SJCRH30 (cell line): ENCODE results near the gene TRRAP. TPM values are rescaled to one million over a fixed set of nuclear protein-coding genes. Genes with fewer than 3 reads are reported as not detected.

Experiments
- DNase-seq, 2 experiments: peaks; one replicate each; pipeline ENCODE4 v3.0.0-alpha.2; 2015 to 2020
- H3K27ac ChIP-seq: fragments of 250-450 bp; sonication (Bioruptor Pico); 2 replicates; pipeline ENCODE4 v1.5.1; 2020; ENCODE audit warnings: mild to moderate bottlenecking, moderate library complexity
- H3K27me3 ChIP-seq: fragments of 250-450 bp; sonication (Bioruptor Pico); 2 replicates; pipeline ENCODE4 v1.5.1; 2020; ENCODE audit warnings: mild to moderate bottlenecking, moderate library complexity
- H3K36me3 ChIP-seq: fragments of 250-450 bp; sonication (Bioruptor Pico); 2 replicates; pipeline ENCODE4 v1.5.1; 2020; ENCODE audit warnings: mild to moderate bottlenecking, moderate library complexity
- H3K4me1 ChIP-seq: fragments of 250-450 bp; sonication (Bioruptor Pico); 2 replicates; pipeline ENCODE4 v1.5.1; 2020; ENCODE audit warnings: mild to moderate bottlenecking, moderate library complexity
- H3K4me3 ChIP-seq: fragments of 250-450 bp; sonication (Bioruptor Pico); 2 replicates; pipeline ENCODE4 v1.5.1; 2020; ENCODE audit warnings: mild to moderate bottlenecking, moderate library complexity
- H3K9me3 ChIP-seq: fragments of 250-450 bp; sonication (Bioruptor Pico); replicated peaks from 2 replicates; pipeline ENCODE4 v1.5.1; 2020; ENCODE audit warnings: mild to moderate bottlenecking, moderate library complexity
- total RNA-seq: library from RNA; depleted of rRNA; stranded (reverse); fragments of >200 nt; shearing (Covaris generic); gene quantifications from 2 replicates; pipeline ENCODE4 v1.2.3, GENCODE V29; 2014

The TRRAP gene
- total RNA-seq, 1 experiment from 2014 or later: 28.7 TPM

- DNase-seq: no peak
- no peaks in the 10 kb centered on the region for H3K9me3 ChIP-seq
- H3K27me3 ChIP-seq: no peaks in the 10 kb centered on the region
- peaks cover 78% of the 10 kb centered on the region for H3K36me3 ChIP-seq
- H3K4me1 ChIP-seq: no peaks in the 10 kb centered on the region
- no peak overlapping the region for H3K4me3 ChIP-seq
- no peak overlapping the region for H3K27ac ChIP-seq
Measured at GRCh38 chr7:98990356-98990755, 112.0 kb downstream of the TRRAP start.

- no peaks in the 10 kb centered on the region for H3K9me3 ChIP-seq
- H3K27ac ChIP-seq: no peak overlapping the region
- H3K4me3 ChIP-seq: no peak overlapping the region
- no peak for DNase-seq
- peaks cover 70% of the 10 kb centered on the region for H3K36me3 ChIP-seq
- no peaks in the 10 kb centered on the region for H3K27me3 ChIP-seq
- H3K4me1 ChIP-seq: no peaks in the 10 kb centered on the region
Measured at GRCh38 chr7:98991141-98991540, 112.8 kb downstream of the TRRAP start.

- H3K4me1 ChIP-seq: no peaks in the 10 kb centered on the region
- peaks cover 61% of the 10 kb centered on the region for H3K36me3 ChIP-seq
- no peak overlapping the region for H3K27ac ChIP-seq
- H3K27me3 ChIP-seq: no peaks in the 10 kb centered on the region
- no peak for DNase-seq
- H3K4me3 ChIP-seq: no peak overlapping the region
- H3K9me3 ChIP-seq: no peaks in the 10 kb centered on the region
Measured at GRCh38 chr7:98992076-98992475, 113.7 kb downstream of the TRRAP start.

GRCh38 chr7:98993024-98993897, 114.9 kb downstream of the TRRAP start:
- no peak for DNase-seq
- no peaks in the 10 kb centered on the region for H3K9me3 ChIP-seq
- no peaks in the 10 kb centered on the region for H3K4me1 ChIP-seq
- no peak overlapping the region for H3K27ac ChIP-seq
- H3K27me3 ChIP-seq: no peaks in the 10 kb centered on the region
- no peak overlapping the region for H3K4me3 ChIP-seq
- H3K36me3 ChIP-seq: peaks cover 56% of the 10 kb centered on the region

- no peak overlapping the region for H3K4me3 ChIP-seq
- no peak overlapping the region for H3K27ac ChIP-seq
- no peak for DNase-seq
- peaks cover 50% of the 10 kb centered on the region for H3K36me3 ChIP-seq
- no peaks in the 10 kb centered on the region for H3K27me3 ChIP-seq
- no peaks in the 10 kb centered on the region for H3K4me1 ChIP-seq
- no peaks in the 10 kb centered on the region for H3K9me3 ChIP-seq
Measured at GRCh38 chr7:98994046-98994944, 116.0 kb downstream of the TRRAP start.

GRCh38 chr7:98995111-98995510, 116.8 kb downstream of the TRRAP start:
- no peak overlapping the region for H3K4me3 ChIP-seq
- no peak for DNase-seq
- peaks cover 52% of the 10 kb centered on the region for H3K36me3 ChIP-seq

GRCh38 chr7:98995523-98996149, 117.3 kb downstream of the TRRAP start:
- Histone ChIP-seq H3K27ac (no peak overlapping the region), H3K9me3 (no peaks in the 10 kb centered on the region), H3K27me3 (no peaks in the 10 kb centered on the region), H3K36me3 (peaks cover 48% of the 10 kb centered on the region), H3K4me1 (no peaks in the 10 kb centered on the region), H3K4me3 (no peak overlapping the region)
- no peak for DNase-seq

More at GRCh38 chr7:98995111-98995510, 116.8 kb downstream of the TRRAP start:
- Histone ChIP-seq H3K27ac (no peak overlapping the region), H3K27me3 (no peaks in the 10 kb centered on the region), H3K4me1 (no peaks in the 10 kb centered on the region), H3K9me3 (no peaks in the 10 kb centered on the region)

- DNase-seq: no peak
Measured at GRCh38 chr7:98996150-98996552, 117.8 kb downstream of the TRRAP start.

GRCh38 chr7:98997846-98998245, 119.5 kb downstream of the TRRAP start:
- H3K36me3 ChIP-seq: peaks cover 42% of the 10 kb centered on the region

More at GRCh38 chr7:98996150-98996552, 117.8 kb downstream of the TRRAP start:
- Histone ChIP-seq H3K9me3 (no peaks in the 10 kb centered on the region), H3K27ac (no peak overlapping the region), H3K4me1 (no peaks in the 10 kb centered on the region), H3K27me3 (no peaks in the 10 kb centered on the region), H3K4me3 (no peak overlapping the region), H3K36me3 (peaks cover 50% of the 10 kb centered on the region)

GRCh38 chr7:98998821-98999725, 120.7 kb downstream of the TRRAP start:
- Histone ChIP-seq H3K27me3 (no peaks in the 10 kb centered on the region), H3K4me3 (no peak overlapping the region), H3K27ac (no peak overlapping the region), H3K36me3 (peaks cover 33% of the 10 kb centered on the region), H3K4me1 (no peaks in the 10 kb centered on the region), H3K9me3 (no peaks in the 10 kb centered on the region)
- DNase-seq: no peak

More at GRCh38 chr7:98997846-98998245, 119.5 kb downstream of the TRRAP start:
- H3K9me3 ChIP-seq: no peaks in the 10 kb centered on the region
- no peak overlapping the region for H3K4me3 ChIP-seq
- H3K4me1 ChIP-seq: no peaks in the 10 kb centered on the region
- no peak for DNase-seq
- no peaks in the 10 kb centered on the region for H3K27me3 ChIP-seq
- H3K27ac ChIP-seq: no peak overlapping the region

- no peaks in the 10 kb centered on the region for H3K27me3 ChIP-seq
- no peak for DNase-seq
- H3K27ac ChIP-seq: no peak overlapping the region
- H3K4me3 ChIP-seq: no peak overlapping the region
- no peaks in the 10 kb centered on the region for H3K4me1 ChIP-seq
- H3K36me3 ChIP-seq: peaks cover 40% of the 10 kb centered on the region
- no peaks in the 10 kb centered on the region for H3K9me3 ChIP-seq
Measured at GRCh38 chr7:99000196-99000903, 122.0 kb downstream of the TRRAP start.

- Histone ChIP-seq H3K4me3 (no peak overlapping the region), H3K27ac (no peak overlapping the region), H3K36me3 (peaks cover 42% of the 10 kb centered on the region), H3K9me3 (no peaks in the 10 kb centered on the region), H3K27me3 (no peaks in the 10 kb centered on the region), H3K4me1 (no peaks in the 10 kb centered on the region)
- DNase-seq: no peak
Measured at GRCh38 chr7:99000904-99001465, 122.7 kb downstream of the TRRAP start.

GRCh38 chr7:99001482-99002147, 123.3 kb downstream of the TRRAP start:
- no peaks in the 10 kb centered on the region for H3K27me3 ChIP-seq
- no peak overlapping the region for H3K27ac ChIP-seq
- DNase-seq: no peak
- no peaks in the 10 kb centered on the region for H3K9me3 ChIP-seq
- H3K4me3 ChIP-seq: no peak overlapping the region
- peaks cover 48% of the 10 kb centered on the region for H3K36me3 ChIP-seq
- no peaks in the 10 kb centered on the region for H3K4me1 ChIP-seq
